Natural killer cell treated with Interleukin-12 subunit alpha and Interleukin-12 subunit beta and Interleukin-15 and Interleukin-18, amount 100 ng/mL, for 72 hours (primary cell): Measurements from ENCODE around the gene CLEC9A. TPM values are rescaled to one million over a fixed set of nuclear protein-coding genes. Genes with fewer than 3 reads are reported as not detected.
"Not testable (repeated sequence)": the region's sequence is repeated elsewhere in the genome, so short reads cannot be mapped to it uniquely, and the experiment has no call there.

ENCODE experiments used
- ATAC-seq, 2 donors: fragments of 150-1000 bp; cut with Tn5 transposase in 1 of 2; sonication (Bioruptor Pico), chemical (Tn5 transposase) in 1 of 2; 2 replicates each; pipeline ENCODE4 v1.10.0; 2021
- DNase-seq: peaks from one replicate; pipeline ENCODE4 v3.0.0; 2022; ENCODE audit warnings: low spot score
- H3K27ac Mint-ChIP-seq, 2 donors: 1 replicate in 1 of 2; 2 replicates in 1 of 2; pipeline ENCODE4 v1.8.0; 2022; ENCODE audit warnings: mixed read lengths in 2 of 2, mild to moderate bottlenecking in 1 of 2, moderate library complexity in 1 of 2
- H3K27me3 Mint-ChIP-seq, 2 donors: 1 replicate in 1 of 2; 2 replicates in 1 of 2; pipeline ENCODE4 v1.8.0; 2022; ENCODE audit warnings: mixed read lengths in 2 of 2
- H3K36me3 Mint-ChIP-seq: one replicate; pipeline ENCODE4 v1.8.0; 2022; ENCODE audit warnings: mixed read lengths
- H3K4me1 Mint-ChIP-seq, 2 donors: 1 replicate in 1 of 2; 2 replicates in 1 of 2; pipeline ENCODE4 v1.8.0; 2022; ENCODE audit warnings: low read depth in 2 of 2, mixed read lengths in 2 of 2, mild to moderate bottlenecking in 1 of 2
- H3K4me3 Mint-ChIP-seq: one replicate; pipeline ENCODE4 v1.8.0; 2022; ENCODE audit warnings: mixed read lengths
- H3K9me3 Mint-ChIP-seq: 2 replicates; pipeline ENCODE4 v1.8.0; 2022; ENCODE audit warnings: mixed read lengths
- total RNA-seq, 2 donors: library from RNA; stranded (reverse); gene quantifications; one replicate each; pipeline ENCODE4 v1.2.3, GENCODE V29; 2022

The CLEC9A gene
- total RNA-seq = not detected

DNA sequence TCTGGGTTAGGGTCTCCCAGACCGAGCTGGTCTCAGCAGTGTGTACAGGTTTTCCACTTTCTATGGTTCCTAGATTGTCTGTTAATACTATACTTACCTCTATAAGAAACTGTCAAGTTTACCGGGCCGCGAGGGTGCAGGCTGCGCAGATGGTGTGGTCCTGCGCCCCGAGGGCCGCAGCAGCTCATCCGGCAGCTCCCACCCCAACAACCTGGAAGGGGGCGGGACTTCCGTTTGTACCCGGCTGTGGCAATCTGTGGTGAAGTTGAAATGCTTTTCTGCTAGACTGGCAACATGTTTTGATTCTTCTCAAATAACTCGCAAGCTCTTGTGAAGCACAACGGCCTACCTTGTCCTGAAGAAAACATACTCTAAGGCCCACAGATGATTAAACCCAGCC lies at the start of gene CLEC9A:
Gene CLEC9A, plus strand, starts transcription at position 237 of the 400 bp plus-strand sequence. CDS start 22,006 bp downstream, outside the sequence.
- H3K36me3 Mint-ChIP-seq = no peaks in the 10 kb centered on the region
- ATAC-seq (no peak), DNase-seq (no peak)
- H3K4me1 Mint-ChIP-seq = peaks cover 0 to 2% of the 10 kb centered on the region in 2 donors
- H3K9me3 Mint-ChIP-seq = no peaks in the 10 kb centered on the region
- peaks cover 7 to 14% of the 10 kb centered on the region in 2 donors for H3K27me3 Mint-ChIP-seq
- H3K27ac Mint-ChIP-seq = no peak within 1 kb of the TSS
- H3K4me3 Mint-ChIP-seq = no peak within 1 kb of the TSS

DNA sequence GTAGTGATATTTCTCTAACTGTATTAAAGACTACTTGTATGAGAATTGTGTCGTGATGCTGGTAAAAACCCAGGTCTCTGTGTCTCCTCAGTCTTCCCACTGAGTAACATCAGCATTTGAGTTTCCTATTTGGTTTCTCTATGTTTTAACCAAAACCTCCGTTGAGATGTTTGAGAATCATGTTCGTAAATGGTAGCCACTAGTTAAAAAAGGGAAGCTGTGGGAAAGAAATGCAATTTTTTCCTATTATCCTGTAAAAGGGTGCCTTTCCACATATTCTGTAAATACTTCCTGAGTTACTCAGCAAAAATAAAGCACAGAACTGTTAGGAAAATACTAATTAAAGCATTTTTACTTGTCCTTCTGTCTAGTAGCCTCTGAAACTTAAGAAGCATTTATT lies 38.6 kb upstream of the CLEC9A start:
- Mint-ChIP-seq H3K36me3 (no peaks in the 10 kb centered on the region), H3K27me3 (peaks cover 0 to 32% of the 10 kb centered on the region in 2 donors), H3K27ac (no peak overlapping the region), H3K4me3 (no peak overlapping the region), H3K9me3 (no peaks in the 10 kb centered on the region), H3K4me1 (peaks cover 0 to 6% of the 10 kb centered on the region in 2 donors)
- DNase-seq (no peak), ATAC-seq (no peak)

DNA sequence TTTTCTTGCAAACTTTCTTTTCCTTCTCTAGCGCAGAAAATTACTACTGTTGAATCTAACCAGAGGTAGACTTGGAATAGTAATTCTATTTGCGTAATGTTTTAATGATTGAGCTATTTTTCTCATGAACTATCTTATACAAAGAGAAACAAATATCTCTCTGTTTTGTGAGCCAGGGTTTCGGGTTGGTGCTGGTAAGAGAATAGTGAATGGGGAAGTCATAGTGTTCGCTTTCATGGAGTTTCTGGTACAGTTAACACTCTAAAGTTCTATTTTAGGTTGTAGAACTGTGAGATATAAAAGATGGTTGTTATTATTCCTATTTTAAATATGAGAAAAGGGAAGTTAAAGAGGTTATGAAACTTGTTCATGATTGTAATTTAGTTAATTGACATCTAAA lies 38.2 kb upstream of the CLEC9A start:
- H3K4me3 Mint-ChIP-seq = no peak overlapping the region
- no peaks in the 10 kb centered on the region for H3K36me3 Mint-ChIP-seq
- peaks cover 0 to 7% of the 10 kb centered on the region in 2 donors for H3K4me1 Mint-ChIP-seq
- no peaks in the 10 kb centered on the region for H3K9me3 Mint-ChIP-seq
- DNase-seq (no peak), ATAC-seq (no peak)
- H3K27me3 Mint-ChIP-seq = peaks cover 0 to 32% of the 10 kb centered on the region in 2 donors
- H3K27ac Mint-ChIP-seq = no peak overlapping the region

DNA sequence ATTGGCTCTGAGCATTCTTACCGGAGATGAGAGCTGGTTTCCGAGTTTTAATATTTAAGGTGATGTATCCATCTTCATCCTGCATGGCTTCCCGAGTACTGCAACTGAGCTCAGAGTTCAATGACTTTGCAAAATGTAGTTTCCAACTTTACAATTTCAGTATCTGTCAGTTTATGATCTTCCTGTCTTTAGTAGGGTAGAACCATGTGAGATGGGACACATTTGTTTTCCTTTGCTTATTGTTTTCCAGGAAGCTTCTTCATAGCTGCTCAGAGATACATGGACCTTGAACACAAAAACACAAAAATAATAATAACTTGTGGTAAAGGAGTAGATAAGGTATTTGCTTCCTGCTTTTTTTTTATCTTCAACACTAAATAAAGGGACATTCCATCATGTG lies 31.5 kb upstream of the CLEC9A start, which contains the start of gene CLEC1B:
Gene CLEC1B, minus strand, starts transcription at position 106 of the 400 bp plus-strand sequence. Its CDS starts 21 bp downstream, at position 85.
- H3K27ac Mint-ChIP-seq = no peak within 1 kb of the TSS
- H3K4me3 Mint-ChIP-seq = no peak within 1 kb of the TSS

DNA sequence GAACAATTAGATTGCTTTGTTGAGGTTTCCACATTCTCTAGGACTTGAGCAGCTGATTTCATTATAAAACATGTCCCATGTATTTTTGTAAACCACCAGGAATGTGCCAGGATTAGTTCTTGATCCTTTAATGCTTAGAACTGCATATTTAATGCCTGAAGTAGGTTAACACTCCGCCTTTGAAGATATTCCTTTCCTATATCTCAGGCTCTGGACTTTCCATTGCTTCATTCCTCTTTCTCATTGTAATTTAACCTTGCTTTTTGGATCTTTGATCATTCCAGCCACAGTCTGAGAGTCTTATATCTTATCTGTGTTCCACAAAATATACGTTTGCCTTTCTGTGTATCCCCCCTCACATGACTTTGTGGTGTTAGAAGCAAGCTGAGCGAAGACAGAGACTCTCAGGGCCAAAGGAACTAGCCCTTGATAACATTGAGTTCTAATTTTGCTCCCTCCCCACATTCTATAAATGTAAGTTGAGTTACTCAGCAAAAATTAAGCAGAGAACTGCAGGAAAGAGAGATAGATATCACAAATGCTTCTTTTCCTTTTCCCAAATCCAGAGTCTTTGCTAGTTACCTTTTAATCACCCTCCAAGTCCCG lies 29.2 kb upstream of the CLEC9A start:
- DNase-seq (no peak), ATAC-seq (no peak)
- no peaks in the 10 kb centered on the region for H3K9me3 Mint-ChIP-seq
- H3K4me1 Mint-ChIP-seq = peaks cover 0 to 6% of the 10 kb centered on the region in 2 donors
- H3K27ac Mint-ChIP-seq = no peak overlapping the region
- no peak overlapping the region for H3K4me3 Mint-ChIP-seq
- no peaks in the 10 kb centered on the region for H3K27me3 Mint-ChIP-seq
- H3K36me3 Mint-ChIP-seq = no peaks in the 10 kb centered on the region

More for the DNA sequence above, 31.5 kb upstream of the CLEC9A start, which contains the start of gene CLEC1B:
- H3K4me1 Mint-ChIP-seq = peaks cover 0 to 7% of the 10 kb centered on the region in 2 donors
- no peaks in the 10 kb centered on the region for H3K9me3 Mint-ChIP-seq
- H3K36me3 Mint-ChIP-seq = no peaks in the 10 kb centered on the region
- DNase-seq (no peak), ATAC-seq (no peak)
- peaks cover 0 to 1% of the 10 kb centered on the region in 2 donors for H3K27me3 Mint-ChIP-seq

DNA sequence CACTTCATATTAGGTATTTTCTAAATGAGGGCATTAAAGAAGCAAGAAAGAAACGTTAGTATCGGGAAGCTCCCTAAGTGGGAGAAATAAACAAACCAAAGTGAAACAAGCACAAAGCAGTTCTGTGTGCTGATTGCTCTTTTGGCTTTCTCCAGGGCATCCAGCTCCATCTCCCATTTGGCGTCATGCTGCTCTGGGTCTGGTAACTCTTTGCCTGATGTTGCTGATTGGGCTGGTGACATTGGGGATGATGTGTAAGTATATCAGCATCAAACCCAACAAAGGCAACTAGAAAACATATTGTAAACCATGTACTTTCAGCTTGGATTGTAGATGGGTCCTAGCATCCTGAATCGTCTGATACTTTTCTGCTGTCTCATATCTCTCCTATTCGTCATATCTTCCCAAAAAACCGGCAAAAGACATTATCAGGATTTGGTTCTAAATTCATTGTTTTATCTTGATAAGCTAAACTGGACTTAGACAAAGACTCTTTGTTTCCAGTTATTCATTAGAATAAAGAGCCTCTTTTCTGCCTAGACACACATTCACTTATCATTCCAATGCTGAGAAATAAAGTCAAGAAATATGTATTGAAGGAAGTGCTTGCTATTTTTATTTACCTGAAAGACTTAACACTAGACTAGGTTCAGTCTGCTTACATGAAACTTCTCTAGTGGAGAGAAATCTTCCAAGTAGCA lies 17.7 kb upstream of the CLEC9A start:
- no peak for ATAC-seq
- H3K4me1 Mint-ChIP-seq = peaks cover 8 to 9% of the 10 kb centered on the region in 2 donors
- H3K27ac Mint-ChIP-seq = no peak overlapping the region
- H3K36me3 Mint-ChIP-seq = no peaks in the 10 kb centered on the region
- DNase-seq = no peak
- peaks cover 4 to 7% of the 10 kb centered on the region in 2 donors for H3K27me3 Mint-ChIP-seq
- no peaks in the 10 kb centered on the region for H3K9me3 Mint-ChIP-seq
- H3K4me3 Mint-ChIP-seq = no peak overlapping the region

DNA sequence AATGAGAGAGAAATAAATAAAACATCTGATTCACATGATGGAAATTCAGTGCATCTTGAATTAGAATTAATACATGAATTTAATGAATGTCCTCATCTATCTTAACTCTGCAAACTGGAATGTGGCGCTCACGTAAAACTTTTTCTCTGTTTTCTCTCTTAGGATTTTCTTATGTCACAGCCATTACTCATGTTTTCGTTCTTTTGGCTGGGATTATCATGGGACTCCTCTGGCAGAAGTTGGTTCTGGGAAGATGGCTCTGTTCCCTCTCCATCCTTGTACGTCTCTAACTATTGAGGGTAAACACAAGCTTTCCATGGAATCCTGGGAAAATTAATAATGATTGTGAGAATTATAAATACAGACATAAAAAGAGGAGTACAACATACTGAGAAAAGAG lies 15.0 kb upstream of the CLEC9A start:
- Mint-ChIP-seq H3K27me3 (no peaks in the 10 kb centered on the region), H3K9me3 (no peaks in the 10 kb centered on the region), H3K36me3 (no peaks in the 10 kb centered on the region), H3K4me3 (no peak overlapping the region), H3K4me1 (no peaks in the 10 kb centered on the region), H3K27ac (no peak overlapping the region)
- DNase-seq (no peak), ATAC-seq (no peak)

DNA sequence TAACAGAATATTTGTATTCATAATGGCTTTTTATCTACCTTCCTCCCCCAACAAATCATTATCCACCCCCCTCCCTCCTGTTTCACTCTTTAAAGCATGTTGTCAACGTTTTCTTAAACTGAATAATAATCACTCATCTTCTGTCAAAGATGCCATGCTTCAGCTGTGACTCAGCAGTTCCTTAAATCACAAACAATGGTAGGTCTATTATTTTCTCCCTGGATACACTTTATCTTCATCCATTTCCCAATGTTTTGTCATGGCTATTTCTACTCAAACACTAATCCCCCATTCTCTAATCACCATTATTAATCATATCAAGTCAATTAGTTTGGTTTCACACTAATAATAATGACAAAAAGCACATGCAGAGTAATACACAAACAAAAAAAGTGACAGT lies 13.6 kb upstream of the CLEC9A start:
- H3K27ac Mint-ChIP-seq = no peak overlapping the region

DNA sequence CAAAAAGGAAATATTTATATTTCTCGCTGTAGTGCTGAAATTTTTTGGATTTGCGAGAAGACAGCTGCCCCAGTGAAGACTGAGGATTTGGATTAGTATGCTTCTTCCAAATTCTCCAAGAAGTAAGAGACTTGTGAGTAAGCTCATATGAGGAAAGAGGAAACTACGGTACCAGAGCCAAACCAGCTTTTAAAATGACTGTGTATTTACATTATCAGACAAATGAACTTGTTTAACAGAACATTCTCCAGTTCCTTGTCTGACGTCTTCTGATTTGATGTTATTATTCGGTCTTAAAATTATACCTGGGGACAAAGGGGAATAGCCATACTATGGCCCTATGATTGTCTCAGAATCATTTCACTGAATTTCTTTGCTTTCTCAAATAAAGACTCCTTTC lies 12.1 kb upstream of the CLEC9A start:
- no peak for ATAC-seq

More for the DNA sequence above, 13.6 kb upstream of the CLEC9A start:
- Mint-ChIP-seq H3K9me3 (no peaks in the 10 kb centered on the region), H3K27me3 (no peaks in the 10 kb centered on the region), H3K4me3 (no peak overlapping the region), H3K4me1 (no peaks in the 10 kb centered on the region), H3K36me3 (no peaks in the 10 kb centered on the region)
- DNase-seq = no peak
- no peak for ATAC-seq

DNA sequence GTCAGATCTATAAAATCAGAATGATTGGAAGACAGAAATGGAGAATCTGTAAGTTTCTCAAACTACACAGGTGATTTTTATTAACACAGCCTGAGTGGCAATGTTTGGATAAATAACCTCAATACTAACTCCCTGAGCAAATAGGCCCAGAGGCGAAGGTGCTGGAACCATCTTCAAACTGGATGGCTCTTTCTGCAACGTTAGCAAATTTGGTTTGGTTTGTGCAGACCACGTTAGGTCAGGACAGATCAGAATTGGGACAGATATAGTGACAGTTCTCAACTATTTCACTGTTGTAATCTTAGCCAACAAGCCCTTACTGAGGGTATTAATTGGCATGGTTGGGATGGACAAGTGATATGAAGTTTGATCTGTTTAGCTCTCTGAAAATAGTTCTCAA lies 9.1 kb upstream of the CLEC9A start:
- DNase-seq (no peak), ATAC-seq (no peak)
- Mint-ChIP-seq H3K4me1 (no peaks in the 10 kb centered on the region), H3K36me3 (no peaks in the 10 kb centered on the region), H3K27me3 (no peaks in the 10 kb centered on the region), H3K27ac (no peak overlapping the region), H3K4me3 (no peak overlapping the region), H3K9me3 (no peaks in the 10 kb centered on the region)

More for the DNA sequence above, 12.1 kb upstream of the CLEC9A start:
- Mint-ChIP-seq H3K4me1 (no peaks in the 10 kb centered on the region), H3K9me3 (no peaks in the 10 kb centered on the region), H3K36me3 (no peaks in the 10 kb centered on the region), H3K27ac (no peak overlapping the region), H3K4me3 (no peak overlapping the region), H3K27me3 (no peaks in the 10 kb centered on the region)
- DNase-seq = no peak

DNA sequence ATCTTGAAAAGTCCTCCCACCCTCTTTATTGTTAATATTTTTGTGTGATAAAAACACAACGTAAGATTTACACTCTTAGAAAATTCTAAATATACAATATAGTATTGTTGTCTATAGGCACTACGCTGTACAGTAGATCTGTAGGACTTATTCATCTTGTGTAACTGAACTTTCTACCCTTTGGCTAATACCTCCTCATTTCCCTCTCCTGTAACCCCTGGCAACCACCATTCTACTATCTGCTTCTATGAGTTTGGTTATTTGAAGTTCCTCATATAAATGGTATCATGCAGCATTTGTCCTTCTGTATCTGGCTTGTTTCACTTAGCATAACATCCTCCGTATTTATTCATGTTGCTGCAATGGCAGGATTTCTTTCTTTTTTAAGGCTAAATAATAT lies 5.2 kb upstream of the CLEC9A start:
- Mint-ChIP-seq H3K27ac (no peak overlapping the region), H3K27me3 (peaks cover 0 to 7% of the 10 kb centered on the region in 2 donors), H3K4me1 (no peaks in the 10 kb centered on the region), H3K36me3 (no peaks in the 10 kb centered on the region), H3K4me3 (no peak overlapping the region), H3K9me3 (no peaks in the 10 kb centered on the region)
- ATAC-seq = no peak
- DNase-seq = no peak

DNA sequence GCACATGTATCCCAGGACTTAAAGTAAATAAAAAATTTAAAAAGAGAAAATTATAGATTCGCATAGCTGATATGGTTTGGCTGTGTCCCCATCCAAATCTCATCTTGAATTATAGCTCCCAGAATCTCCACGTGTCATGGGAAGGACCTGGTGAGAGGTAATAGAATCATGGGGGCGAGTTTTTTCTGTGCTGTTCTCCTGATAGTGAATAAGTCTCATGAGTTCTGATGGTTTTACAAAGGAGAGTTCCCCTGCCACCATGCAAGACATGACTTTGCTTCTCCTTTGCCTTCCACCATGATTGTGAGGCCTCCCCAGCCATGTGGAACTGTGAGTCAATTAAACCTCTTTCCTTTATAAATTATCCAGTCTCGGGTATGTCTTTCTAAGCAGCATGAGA lies 3.8 kb upstream of the CLEC9A start:
- H3K27ac Mint-ChIP-seq, H3K4me3 Mint-ChIP-seq: not testable (repeated sequence)

DNA sequence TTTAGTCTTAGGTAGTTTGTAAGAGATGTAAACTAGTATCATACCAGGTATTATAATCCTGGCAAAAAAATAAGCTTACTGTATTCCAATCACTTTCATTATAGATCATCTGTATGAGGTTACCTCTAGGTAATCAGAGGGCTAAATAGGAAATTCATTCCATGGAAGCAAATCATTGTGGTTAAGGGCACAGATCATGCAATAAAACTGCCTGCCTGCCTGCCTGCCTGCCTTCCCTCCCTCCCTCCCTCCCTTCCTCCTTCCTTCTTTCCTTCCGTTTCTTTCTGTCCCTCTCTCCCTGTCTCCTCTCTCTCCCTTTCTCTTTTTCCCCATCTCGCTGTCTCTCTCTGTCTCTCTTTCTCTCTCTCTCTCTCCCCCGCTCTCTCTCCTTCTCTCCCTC lies 3.2 kb upstream of the CLEC9A start:
- no peaks in the 10 kb centered on the region for H3K4me1 Mint-ChIP-seq
- no peaks in the 10 kb centered on the region for H3K36me3 Mint-ChIP-seq
- no peak for ATAC-seq
- H3K9me3 Mint-ChIP-seq = no peaks in the 10 kb centered on the region
- H3K4me3 Mint-ChIP-seq = no peak overlapping the region
- DNase-seq = no peak
- peaks cover 7% of the 10 kb centered on the region in 2 donors for H3K27me3 Mint-ChIP-seq
- H3K27ac Mint-ChIP-seq = no peak overlapping the region

More for the DNA sequence above, 3.8 kb upstream of the CLEC9A start:
- not testable (repeated sequence) for DNase-seq, H3K36me3 Mint-ChIP-seq, H3K4me1 Mint-ChIP-seq, H3K9me3 Mint-ChIP-seq, H3K27me3 Mint-ChIP-seq, ATAC-seq

DNA sequence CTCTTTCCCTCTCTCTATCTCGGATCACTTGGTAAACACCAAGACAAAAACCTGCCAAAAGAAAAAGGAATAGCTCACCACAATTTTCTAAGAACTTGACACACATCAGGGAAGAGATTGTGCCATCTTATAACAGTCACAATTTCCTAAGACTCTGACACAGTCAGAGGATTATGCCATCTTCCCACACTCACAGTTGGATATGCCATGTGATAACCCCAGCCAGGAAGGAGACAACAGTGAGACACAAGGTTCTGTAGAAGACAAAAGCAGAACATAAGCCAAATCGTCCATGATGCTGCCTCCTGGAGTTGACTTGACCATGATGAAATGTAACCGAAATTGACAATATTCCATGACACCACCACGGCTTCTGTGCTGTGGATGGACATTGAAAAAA lies 2.8 kb upstream of the CLEC9A start:
- Mint-ChIP-seq H3K4me3 (no peak overlapping the region), H3K27me3 (peaks cover 7 to 9% of the 10 kb centered on the region in 2 donors), H3K27ac (no peak overlapping the region), H3K9me3 (no peaks in the 10 kb centered on the region), H3K36me3 (no peaks in the 10 kb centered on the region), H3K4me1 (no peaks in the 10 kb centered on the region)
- DNase-seq (no peak), ATAC-seq (no peak)
